Measurements from ENCODE around the gene GPR161. TPM values are rescaled to one million over a fixed set of nuclear protein-coding genes. Genes with fewer than 3 reads are reported as not detected.

The GPR161 gene
- total and polyA plus RNA-seq, 9 donors: 7.4 to 23.4 (median 16.1) TPM

GRCh38 chr1:168167806-168168205 lies 31.1 kb upstream of the GPR161 start:
- Histone ChIP-seq H3K4me1 (ENCODE audit: insufficient read depth) (no peaks in the 10 kb centered on the region), H3K36me3 (no peaks in the 10 kb centered on the region), H3K27me3 (no peaks in the 10 kb centered on the region), H3K9me3 (no peaks in the 10 kb centered on the region), H3K4me3 (no peak overlapping the region), H3K27ac (no peak overlapping the region)
- no peak for DNase-seq
- intact Hi-C loops (cut with DNase I): no loop called here
- WGBS, 3 donors: 7 to 28% (median 9%) methylated on average over 2 of the region's 2 CpGs
- no peak for TF ChIP-seq POLR2A (IDR thresholded peaks at IDR 0.05)
- TF ChIP-seq EP300 (IDR thresholded peaks at IDR 0.05): no peak
- TF ChIP-seq CTCF (IDR thresholded peaks at IDR 0.05): no peak

DNA sequence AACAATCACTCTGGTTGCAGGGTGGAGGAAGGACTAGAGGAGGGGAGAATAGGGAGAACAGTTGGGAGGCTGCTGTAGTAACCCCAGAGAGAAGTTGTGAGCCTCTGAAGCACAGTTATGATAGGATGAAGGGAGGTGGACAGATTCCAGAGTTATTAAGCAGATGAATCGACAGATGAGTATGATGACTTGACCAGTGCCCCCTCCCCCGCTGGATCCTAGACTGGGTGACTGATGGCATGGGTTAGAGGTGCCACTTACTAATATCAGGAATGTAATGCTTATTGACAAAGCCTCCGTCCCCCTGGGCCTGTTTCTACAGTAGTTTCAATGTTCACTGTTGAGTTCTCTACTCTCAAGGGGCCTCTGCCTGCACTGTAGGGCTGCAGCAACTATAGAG lies 28.0 kb upstream of the GPR161 start:
- Histone ChIP-seq H3K27ac (no peak overlapping the region), H3K27me3 (no peaks in the 10 kb centered on the region), H3K4me1 (ENCODE audit: insufficient read depth) (no peaks in the 10 kb centered on the region), H3K9me3 (no peaks in the 10 kb centered on the region), H3K36me3 (no peaks in the 10 kb centered on the region), H3K4me3 (no peak overlapping the region)
- DNase-seq: no peak
- 88 to 91% (median 90%) methylated on average over 3 of the region's 3 CpGs for WGBS, 3 donors
- intact Hi-C loops (cut with DNase I): no loop called here
- TF ChIP-seq CTCF (IDR thresholded peaks at IDR 0.05): no peak
- TF ChIP-seq EP300 (IDR thresholded peaks at IDR 0.05): no peak
- TF ChIP-seq POLR2A (IDR thresholded peaks at IDR 0.05): no peak

- no peak overlapping the region for H3K27ac ChIP-seq
- TF ChIP-seq EP300 (IDR thresholded peaks at IDR 0.05) (no peak), CTCF (IDR thresholded peaks at IDR 0.05) (no peak), POLR2A (IDR thresholded peaks at IDR 0.05) (no peak)
- no peaks in the 10 kb centered on the region for H3K4me1 ChIP-seq (ENCODE audit: insufficient read depth)
- H3K36me3 ChIP-seq: no peaks in the 10 kb centered on the region
- no peak for DNase-seq
- 62 to 77% (median 75%) methylated on average over 3 of the region's 3 CpGs for WGBS, 3 donors
- intact Hi-C loops (cut with DNase I): no loop called here
- no peaks in the 10 kb centered on the region for H3K9me3 ChIP-seq
- no peak overlapping the region for H3K4me3 ChIP-seq
- H3K27me3 ChIP-seq: no peaks in the 10 kb centered on the region
Observed at GRCh38 chr1:168163670-168164069, 26.9 kb upstream of the GPR161 start.

DNA sequence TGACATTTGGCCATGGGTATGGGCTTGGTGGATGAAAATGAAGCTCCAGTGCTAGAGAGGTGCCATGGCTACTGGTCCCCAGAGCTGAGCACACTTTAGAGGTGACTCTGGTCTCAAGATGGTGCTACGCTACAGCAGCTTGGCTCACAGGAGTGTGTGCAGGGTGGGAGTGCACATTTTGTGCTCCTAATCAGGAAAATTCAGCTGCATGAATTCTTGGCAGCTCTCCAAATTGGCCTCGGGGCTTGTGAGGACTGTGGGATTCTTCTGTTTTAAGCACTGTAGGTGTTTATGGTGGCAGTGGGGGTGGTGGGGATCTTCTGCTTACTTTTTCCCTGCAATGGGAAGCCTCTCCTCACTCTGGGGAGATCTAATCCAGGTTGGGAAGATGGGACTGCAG lies 24.7 kb upstream of the GPR161 start:
- no peaks in the 10 kb centered on the region for H3K36me3 ChIP-seq
- no peaks in the 10 kb centered on the region for H3K4me1 ChIP-seq (ENCODE audit: insufficient read depth)
- no peaks in the 10 kb centered on the region for H3K27me3 ChIP-seq
- no peaks in the 10 kb centered on the region for H3K9me3 ChIP-seq
- TF ChIP-seq EP300 (IDR thresholded peaks at IDR 0.05) (no peak), CTCF (IDR thresholded peaks at IDR 0.05) (no peak), POLR2A (IDR thresholded peaks at IDR 0.05) (no peak)
- intact Hi-C loops (cut with DNase I): no loop called here
- WGBS, 3 donors: 11 to 21% (median 12%) methylated on average over 2 of the region's 2 CpGs
- H3K4me3 ChIP-seq: no peak overlapping the region
- H3K27ac ChIP-seq: no peak overlapping the region
- no peak for DNase-seq

- WGBS, 3 donors: 91 to 93% (median 93%) methylated on average over 1 of the region's 1 CpG
- Histone ChIP-seq H3K9me3 (no peaks in the 10 kb centered on the region), H3K27me3 (no peaks in the 10 kb centered on the region), H3K36me3 (no peaks in the 10 kb centered on the region), H3K4me1 (ENCODE audit: insufficient read depth) (no peaks in the 10 kb centered on the region), H3K4me3 (no peak overlapping the region), H3K27ac (no peak overlapping the region)
- TF ChIP-seq POLR2A (IDR thresholded peaks at IDR 0.05): no peak
- TF ChIP-seq CTCF (IDR thresholded peaks at IDR 0.05): no peak
- no peak for TF ChIP-seq EP300 (IDR thresholded peaks at IDR 0.05)
- intact Hi-C loops (cut with DNase I): no loop called here
- DNase-seq: no peak
Observed at GRCh38 chr1:168159979-168160378, 23.2 kb upstream of the GPR161 start.
